ENCODE measurements around the gene CRACDL. TPM values are rescaled to one million over a fixed set of nuclear protein-coding genes. Genes with fewer than 3 reads are reported as not detected.

CRACDL gene
- total RNA-seq, 1 experiment from 2014 or later, result not detected

GRCh38 chr2:98751748-98752147, 184.3 kb downstream of the CRACDL start:
- H3K27ac ChIP-seq (ENCODE audit: low read length), result no peak overlapping the region
- H3K4me1 ChIP-seq (ENCODE audit: insufficient read depth, low read length), result no peaks in the 10 kb centered on the region
- H4K20me1 ChIP-seq (ENCODE audit: low read length), result no peaks in the 10 kb centered on the region
- BruUV-seq (replicated peaks), result no TSS peak
- H3K79me2 ChIP-seq (ENCODE audit: low read length), result no peaks in the 10 kb centered on the region
- H3K4me3 ChIP-seq (ENCODE audit: low read length), result no peak overlapping the region
- H3K9me2 ChIP-seq (replicated peaks; ENCODE audit: low read length), result no peaks in the 10 kb centered on the region
- no peak overlapping the region for H3K9ac ChIP-seq (ENCODE audit: low read length)
- no peak for DNase-seq
- TF ChIP-seq EZH2 (IDR thresholded peaks at IDR 0.05; ENCODE audit: low read length, unreplicated experiment), result no peak
- no peak for TF ChIP-seq EZH2phosphoT487 (IDR thresholded peaks at IDR 0.05; ENCODE audit: borderline replicate concordance, low read length)
- no peak for TF ChIP-seq CTCF (conservative IDR thresholded peaks at IDR 0.05; ENCODE audit: low read depth, low read length)
- no peak for ATAC-seq
- H2AFZ ChIP-seq (ENCODE audit: low read length), result no peak overlapping the region
- H3K36me3 ChIP-seq (ENCODE audit: low read depth, low read length), result no peaks in the 10 kb centered on the region
- H3K9me3 ChIP-seq (ENCODE audit: low read length), result no peaks in the 10 kb centered on the region
- intact Hi-C loops (cut with micrococcal nuclease), result no loop called here
- CTCF ChIA-PET, result no interaction called here
- no peaks in the 10 kb centered on the region for H3K27me3 ChIP-seq (ENCODE audit: low read length)
- POLR2A ChIA-PET (ENCODE audit: unreplicated experiment), result no interaction called here
- no peak overlapping the region for H3K4me2 ChIP-seq (ENCODE audit: low read length)
- H3F3A ChIP-seq (ENCODE audit: low read length, unreplicated experiment), result no peaks in the 10 kb centered on the region

- CTCF ChIA-PET, result no interaction called here
- ATAC-seq (no peak), DNase-seq (no peak)
- H3K36me3 ChIP-seq (ENCODE audit: low read depth, low read length), result no peaks in the 10 kb centered on the region
- no peak overlapping the region for H3K4me2 ChIP-seq (ENCODE audit: low read length)
- POLR2A ChIA-PET (ENCODE audit: unreplicated experiment), result no interaction called here
- no peak overlapping the region for H3K4me3 ChIP-seq (ENCODE audit: low read length)
- no peak overlapping the region for H2AFZ ChIP-seq (ENCODE audit: low read length)
- H3K27ac ChIP-seq (ENCODE audit: low read length), result no peak overlapping the region
- no peaks in the 10 kb centered on the region for H3K9me3 ChIP-seq (ENCODE audit: low read length)
- BruUV-seq (replicated peaks), result no TSS peak
- no peaks in the 10 kb centered on the region for H3K27me3 ChIP-seq (ENCODE audit: low read length)
- no peaks in the 10 kb centered on the region for H3F3A ChIP-seq (ENCODE audit: low read length, unreplicated experiment)
- H4K20me1 ChIP-seq (ENCODE audit: low read length), result no peaks in the 10 kb centered on the region
- H3K4me1 ChIP-seq (ENCODE audit: insufficient read depth, low read length), result no peaks in the 10 kb centered on the region
- no peak overlapping the region for H3K9ac ChIP-seq (ENCODE audit: low read length)
- no peaks in the 10 kb centered on the region for H3K79me2 ChIP-seq (ENCODE audit: low read length)
- H3K9me2 ChIP-seq (replicated peaks; ENCODE audit: low read length), result no peaks in the 10 kb centered on the region
- intact Hi-C loops (cut with micrococcal nuclease), result no loop called here
- TF ChIP-seq CTCF (conservative IDR thresholded peaks at IDR 0.05; ENCODE audit: low read depth, low read length), result no peak
- no peak for TF ChIP-seq EZH2phosphoT487 (IDR thresholded peaks at IDR 0.05; ENCODE audit: borderline replicate concordance, low read length)
Observed at GRCh38 chr2:98750593-98751282, 185.3 kb downstream of the CRACDL start.

- ATAC-seq (no peak), DNase-seq (no peak)
- no peak for TF ChIP-seq CTCF (conservative IDR thresholded peaks at IDR 0.05; ENCODE audit: low read depth, low read length)
- no peak for TF ChIP-seq EZH2phosphoT487 (IDR thresholded peaks at IDR 0.05; ENCODE audit: borderline replicate concordance, low read length)
- no peak for TF ChIP-seq EZH2 (IDR thresholded peaks at IDR 0.05; ENCODE audit: low read length, unreplicated experiment)
- ChIA-PET CTCF (no interaction called here), POLR2A (ENCODE audit: unreplicated experiment) (no interaction called here)
- Histone ChIP-seq H3K9me2 (replicated peaks; ENCODE audit: low read length) (no peaks in the 10 kb centered on the region), H3K9me3 (ENCODE audit: low read length) (no peaks in the 10 kb centered on the region), H3K79me2 (ENCODE audit: low read length) (no peaks in the 10 kb centered on the region), H4K20me1 (ENCODE audit: low read length) (no peaks in the 10 kb centered on the region), H3K4me2 (ENCODE audit: low read length) (no peak overlapping the region), H3K4me1 (ENCODE audit: insufficient read depth, low read length) (no peaks in the 10 kb centered on the region), H3K36me3 (ENCODE audit: low read depth, low read length) (no peaks in the 10 kb centered on the region), H3K4me3 (ENCODE audit: low read length) (no peak overlapping the region), H3K27ac (ENCODE audit: low read length) (no peak overlapping the region), H3K27me3 (ENCODE audit: low read length) (no peaks in the 10 kb centered on the region), H3F3A (ENCODE audit: low read length, unreplicated experiment) (no peaks in the 10 kb centered on the region), H3K9ac (ENCODE audit: low read length) (no peak overlapping the region), H2AFZ (ENCODE audit: low read length) (no peak overlapping the region)
- intact Hi-C loops (cut with micrococcal nuclease), result no loop called here
- no TSS peak for BruUV-seq (replicated peaks)
Observed at GRCh38 chr2:98749066-98749450, 187.0 kb downstream of the CRACDL start.

Measured in PC-3 (cell line).